HG03457 (cell line): Measurements from ENCODE around the gene RNGTT.
A peak's percentile ranks its signal among the peaks of the same experiment; 100 is the strongest.
"Not testable (repeated sequence)": the region's sequence is repeated elsewhere in the genome, so short reads cannot be mapped to it uniquely, and the experiment has no call there.

ENCODE experiments used
- ATAC-seq: cut with Tn5 transposase; IDR thresholded peaks from one replicate; pipeline ENCODE4 v1.9.1; 2021; ENCODE audit warnings: moderate number of reproducible peaks; ENCODE audit not compliant: unreplicated experiment

Gene RNGTT

GRCh38 chr6:88741939-88742338 lies 221.5 kb downstream of the RNGTT start:
- no peak for ATAC-seq

GRCh38 chr6:88741071-88741470 lies 222.3 kb downstream of the RNGTT start:
- no peak for ATAC-seq

GRCh38 chr6:88734544-88734943 lies 228.9 kb downstream of the RNGTT start:
- ATAC-seq = no peak

GRCh38 chr6:88730611-88731011 lies 232.8 kb downstream of the RNGTT start:
- ATAC-seq = no peak

- no peak for ATAC-seq
These were observed 234.7 kb downstream of the RNGTT start for GRCh38 chr6:88728756-88729155.

GRCh38 chr6:88726409-88726808 lies 237.0 kb downstream of the RNGTT start:
- not testable (repeated sequence) for ATAC-seq

- ATAC-seq = no peak
These were observed 238.1 kb downstream of the RNGTT start for GRCh38 chr6:88725111-88725975.

GRCh38 chr6:88722686-88723085 lies 240.7 kb downstream of the RNGTT start:
- ATAC-seq = no peak

- not testable (repeated sequence) for ATAC-seq
These were observed 247.0 kb downstream of the RNGTT start for GRCh38 chr6:88716399-88716798.

- no peak for ATAC-seq
These were observed 251.0 kb downstream of the RNGTT start for GRCh38 chr6:88712243-88712936.

GRCh38 chr6:88709819-88710246 lies 253.6 kb downstream of the RNGTT start:
- no peak for ATAC-seq

- ATAC-seq = no peak
These were observed 255.1 kb downstream of the RNGTT start for GRCh38 chr6:88708197-88708744.

GRCh38 chr6:88705601-88706000 lies 257.8 kb downstream of the RNGTT start:
- peak; percentile 93 for ATAC-seq

- ATAC-seq = no peak
These were observed 258.4 kb downstream of the RNGTT start for GRCh38 chr6:88704980-88705379.

GRCh38 chr6:88702956-88703556 lies 260.4 kb downstream of the RNGTT start:
- ATAC-seq = no peak

GRCh38 chr6:88698661-88699060 lies 264.8 kb downstream of the RNGTT start:
- ATAC-seq = no peak

- no peak for ATAC-seq
These were observed 267.5 kb downstream of the RNGTT start for GRCh38 chr6:88695937-88696336.

GRCh38 chr6:88683734-88684133 lies 279.7 kb downstream of the RNGTT start:
- ATAC-seq = no peak

- no peak for ATAC-seq
These were observed 282.8 kb downstream of the RNGTT start for GRCh38 chr6:88680654-88681053.

GRCh38 chr6:88679841-88680240 lies 283.6 kb downstream of the RNGTT start:
- no peak for ATAC-seq

GRCh38 chr6:88677356-88677755 lies 286.1 kb downstream of the RNGTT start:
- ATAC-seq = no peak
